Kidney glomerular epithelial cell (primary cell): Measurements from ENCODE around the gene MGAM2.
"Not testable (repeated sequence)": the region's sequence is repeated elsewhere in the genome, so short reads cannot be mapped to it uniquely, and the experiment has no call there.

Experiments
- DNase-seq: peaks from one replicate; lab custom pipeline; 2025; lab: John Stamatoyannopoulos, UW

MGAM2 gene

DNA sequence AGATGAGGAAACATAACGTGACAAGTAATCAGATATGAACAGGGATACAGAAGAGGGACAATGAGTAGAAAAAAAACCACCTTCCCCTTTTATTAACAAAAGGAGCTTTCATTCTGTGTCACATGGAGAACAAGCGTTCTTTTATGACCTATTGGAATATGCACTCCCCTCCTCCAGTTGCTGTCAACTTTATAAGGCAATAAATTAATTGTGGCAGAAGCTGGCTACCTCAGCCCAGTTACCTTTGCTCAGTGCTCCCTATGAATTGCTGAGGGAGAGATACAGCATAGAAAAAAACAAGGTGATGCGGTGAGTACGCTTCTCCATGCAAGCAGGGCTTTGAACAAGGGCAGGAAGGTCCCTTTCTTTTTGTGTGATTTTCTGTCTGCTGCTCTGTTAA lies at the start of gene MGAM2:
MGAM2 (plus strand) TSS at position 220 of the 400 bp plus-strand sequence. CDS start 5,156 bp downstream, outside the sequence.
- DNase-seq = no peak

DNA sequence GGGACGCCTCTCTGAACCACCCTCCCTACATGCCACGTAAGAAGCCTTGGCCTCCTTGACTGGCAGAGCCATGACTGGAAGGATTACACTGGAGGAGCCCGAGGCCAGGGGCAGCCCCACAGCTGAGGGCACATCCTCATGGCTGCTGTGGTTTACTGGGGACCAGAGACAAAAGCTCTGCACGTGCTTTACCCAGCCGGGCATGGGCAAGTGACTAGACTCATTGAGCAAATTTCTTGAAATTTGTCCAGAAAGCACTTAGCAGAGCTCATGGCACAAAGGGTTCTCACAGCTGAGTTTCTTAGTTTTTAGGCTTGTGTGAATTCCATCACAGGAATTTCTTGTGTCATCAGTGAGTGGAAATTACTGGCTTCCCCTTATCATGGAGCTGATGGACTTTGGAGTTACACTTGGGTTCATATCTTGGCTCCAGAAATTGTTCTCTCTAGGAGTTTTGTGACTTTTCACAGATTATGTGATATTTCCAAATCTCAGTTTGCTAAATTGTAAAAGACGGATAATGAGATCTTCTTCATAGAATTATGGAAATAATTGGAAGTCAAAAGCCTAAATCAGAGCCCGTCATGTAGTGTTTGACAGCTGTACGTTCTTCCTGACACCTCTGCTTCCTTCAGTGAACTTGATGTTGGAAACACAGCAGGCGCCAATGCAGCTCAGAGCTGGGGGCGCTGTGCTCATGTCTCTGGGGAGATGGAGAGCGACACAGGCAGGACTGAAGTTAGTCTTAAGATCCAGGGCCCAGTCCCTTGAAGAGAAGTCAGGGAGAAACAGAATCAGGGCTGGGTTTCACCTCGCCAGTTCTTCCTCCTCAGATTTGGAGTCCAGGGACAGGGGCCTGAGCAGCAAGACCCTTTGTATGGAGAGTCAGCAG lies 47.7 kb upstream of the MGAM2 start:
- DNase-seq = no peak

DNA sequence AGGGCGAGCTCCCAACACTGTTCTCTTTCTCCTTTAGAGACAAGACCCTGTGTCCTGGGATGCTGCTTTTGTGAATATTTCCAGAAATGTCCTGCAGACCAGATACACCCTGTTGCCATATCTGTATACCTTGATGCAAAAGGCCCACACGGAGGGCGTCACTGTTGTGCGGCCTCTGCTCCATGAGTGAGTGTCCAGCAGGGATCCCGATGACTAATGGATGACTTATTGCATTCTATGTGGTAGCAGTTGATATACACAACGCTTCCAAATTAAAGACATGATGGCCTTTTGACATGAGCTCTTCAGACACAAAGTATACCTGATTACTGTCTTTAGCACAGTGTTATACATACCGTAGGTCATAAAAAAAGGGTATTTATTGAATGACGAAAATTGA lies 45.0 kb upstream of the MGAM2 start:
- no peak for DNase-seq

DNA sequence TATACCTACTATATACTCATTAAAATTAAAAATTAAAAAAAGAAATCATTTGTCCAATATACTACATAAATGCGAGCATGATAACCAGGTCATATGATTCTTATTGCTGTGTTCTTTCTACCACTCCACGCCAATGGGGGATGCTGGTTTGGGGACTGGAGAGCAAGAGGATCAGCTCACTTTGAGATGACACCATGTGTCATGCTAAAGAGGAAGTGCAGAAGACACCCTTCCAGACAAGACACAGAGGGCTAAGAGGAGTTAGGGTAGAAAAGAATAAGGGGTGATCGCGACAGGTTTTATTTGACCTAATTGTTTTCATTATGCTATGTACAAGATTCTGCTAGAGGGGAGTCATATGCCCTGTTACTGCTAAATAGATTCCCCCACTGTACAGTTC lies 33.8 kb upstream of the MGAM2 start:
- DNase-seq = no peak

DNA sequence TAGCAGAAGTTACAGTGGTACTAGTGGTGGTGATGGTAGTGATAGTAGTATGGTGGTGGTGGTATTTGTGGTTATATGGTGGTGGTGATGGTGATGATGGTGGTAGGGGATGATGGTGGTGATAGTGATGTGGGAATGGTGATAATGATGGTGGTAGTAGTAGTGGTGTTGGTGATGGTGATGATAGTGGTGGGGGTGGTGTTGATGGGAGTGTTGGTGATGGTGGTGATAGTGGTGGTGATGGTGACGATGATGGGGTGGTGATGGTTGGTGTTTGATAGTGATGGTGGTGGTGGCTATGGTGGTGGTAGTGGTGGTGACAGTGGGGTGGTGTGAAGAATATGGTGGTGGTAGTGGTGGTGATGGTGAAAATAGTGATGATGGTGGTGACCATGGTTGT lies 27.9 kb upstream of the MGAM2 start:
- DNase-seq = no peak

DNA sequence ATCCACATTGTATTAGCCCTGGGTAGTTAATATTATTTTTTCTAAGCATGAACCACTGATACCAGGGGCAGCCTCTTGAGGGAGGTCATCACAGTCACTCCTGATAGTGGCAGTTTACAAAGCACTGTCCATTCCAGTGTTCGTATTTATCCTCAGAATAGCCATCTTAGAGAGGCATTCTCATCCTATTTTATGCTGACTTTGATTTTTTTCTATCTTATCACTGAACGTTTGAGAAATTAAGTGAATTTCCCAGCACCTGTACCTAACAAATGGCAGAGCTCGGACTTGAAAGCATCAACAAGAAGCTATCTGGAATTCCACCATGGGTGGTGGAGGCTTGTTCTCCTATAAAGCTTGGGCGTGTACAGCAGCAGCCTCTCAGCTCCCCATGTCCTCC lies 26.1 kb upstream of the MGAM2 start:
- no peak for DNase-seq

DNA sequence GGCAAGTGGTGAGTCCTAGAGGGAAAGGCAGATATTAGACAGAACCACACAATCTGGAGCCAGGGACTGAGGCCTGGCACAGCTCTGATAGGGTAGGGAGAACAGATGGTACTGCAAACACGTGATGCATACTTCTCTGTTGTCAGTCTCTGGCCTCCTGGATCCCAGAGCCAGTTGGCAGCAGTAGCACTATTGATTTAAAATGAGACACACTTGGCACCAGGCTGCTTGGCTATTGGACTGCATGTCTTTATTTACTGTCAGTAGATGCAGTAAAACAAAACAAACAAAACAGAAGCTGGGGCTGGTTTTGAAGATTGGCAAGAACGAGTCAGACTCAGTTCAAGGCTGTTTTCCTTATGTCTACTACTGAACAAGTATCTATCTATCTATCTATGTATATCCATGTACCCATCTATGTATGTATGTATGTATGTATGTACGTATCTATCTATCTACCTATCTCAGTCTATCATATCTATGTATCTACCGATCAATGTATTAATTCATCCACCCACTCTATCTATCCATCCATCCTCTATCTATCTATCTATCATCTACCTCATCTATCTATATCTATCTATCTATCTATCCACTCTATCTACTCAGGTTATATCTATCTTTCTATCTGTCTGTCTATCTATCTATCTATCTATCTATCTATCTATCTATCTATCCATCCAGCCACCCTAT lies 23.4 kb upstream of the MGAM2 start:
- no peak for DNase-seq

DNA sequence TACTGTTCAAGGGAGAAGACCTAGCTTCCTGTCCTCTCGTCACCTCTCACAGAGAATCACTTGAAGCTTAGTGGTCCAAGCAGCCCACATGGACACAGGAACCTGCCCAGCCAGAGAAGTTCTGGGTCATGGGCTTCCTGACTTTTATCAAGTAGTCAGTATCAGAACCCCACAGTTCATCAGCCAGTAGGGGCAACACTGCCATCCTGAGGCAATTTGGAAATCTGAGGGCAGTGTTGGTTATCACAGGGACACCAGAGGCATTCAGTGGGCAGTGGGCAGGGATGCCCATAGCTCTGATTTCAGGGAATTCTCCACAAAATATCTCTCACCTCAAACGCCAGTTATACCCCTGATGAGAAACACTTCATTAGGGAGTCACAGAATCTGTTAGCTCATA lies 22.5 kb upstream of the MGAM2 start:
- no peak for DNase-seq

DNA sequence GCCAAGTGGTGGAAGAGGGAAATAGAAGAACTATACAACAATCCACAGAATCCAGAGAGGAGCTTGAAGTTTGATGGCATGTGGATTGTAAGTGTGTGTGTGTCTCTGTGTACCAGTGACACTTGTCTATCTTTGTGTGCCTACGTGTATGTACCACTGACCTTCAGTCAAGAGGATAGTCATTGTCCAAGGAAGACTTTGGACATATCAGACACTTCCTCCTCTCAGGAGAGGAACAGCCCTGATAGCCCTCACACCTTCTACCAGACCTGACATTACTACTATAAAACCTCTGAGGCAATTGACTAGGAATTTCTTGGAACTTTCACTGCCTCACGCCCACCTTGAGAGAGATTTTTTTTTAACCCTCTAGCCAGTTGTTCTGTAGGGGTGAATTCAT lies 19.6 kb upstream of the MGAM2 start:
- DNase-seq = no peak

DNA sequence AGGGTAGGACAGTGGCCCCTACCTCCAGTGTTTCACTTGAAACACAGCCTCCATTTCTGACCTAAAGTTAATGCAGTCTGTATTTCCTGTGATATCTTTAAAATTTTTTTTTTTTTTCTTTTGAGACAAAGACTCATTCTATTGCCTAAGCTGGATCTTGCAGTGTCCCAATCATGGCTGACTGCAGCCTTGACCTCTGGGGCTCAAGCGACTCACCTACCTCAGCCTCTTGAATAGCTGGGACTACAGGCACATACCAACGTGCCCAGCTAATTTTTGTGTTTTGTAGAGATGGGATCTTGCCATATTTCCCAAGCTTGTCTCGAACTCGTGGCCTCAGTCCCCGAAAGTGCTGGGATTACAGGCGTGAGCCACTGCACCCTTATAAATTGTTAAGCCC lies 16.7 kb upstream of the MGAM2 start:
- no peak for DNase-seq

DNA sequence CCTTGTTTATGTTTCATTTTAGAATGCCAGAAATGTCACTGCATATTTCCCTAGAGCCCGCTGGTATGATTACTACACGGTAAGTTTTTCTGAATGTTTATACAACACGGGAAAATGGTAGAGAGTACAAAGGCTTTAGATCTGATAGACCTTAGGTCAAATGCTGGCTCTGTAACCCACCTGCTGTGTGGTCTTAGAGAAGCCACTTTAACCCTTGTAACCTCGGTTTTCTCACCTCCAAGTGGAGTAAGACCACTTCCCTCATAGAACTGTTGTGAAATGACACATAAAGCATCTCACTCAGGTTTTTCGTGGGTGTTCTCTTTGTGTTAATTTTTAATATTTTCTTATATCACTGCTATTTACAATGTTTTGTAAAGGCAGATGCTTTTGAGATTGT lies 13.9 kb upstream of the MGAM2 start:
- DNase-seq = no peak

DNA sequence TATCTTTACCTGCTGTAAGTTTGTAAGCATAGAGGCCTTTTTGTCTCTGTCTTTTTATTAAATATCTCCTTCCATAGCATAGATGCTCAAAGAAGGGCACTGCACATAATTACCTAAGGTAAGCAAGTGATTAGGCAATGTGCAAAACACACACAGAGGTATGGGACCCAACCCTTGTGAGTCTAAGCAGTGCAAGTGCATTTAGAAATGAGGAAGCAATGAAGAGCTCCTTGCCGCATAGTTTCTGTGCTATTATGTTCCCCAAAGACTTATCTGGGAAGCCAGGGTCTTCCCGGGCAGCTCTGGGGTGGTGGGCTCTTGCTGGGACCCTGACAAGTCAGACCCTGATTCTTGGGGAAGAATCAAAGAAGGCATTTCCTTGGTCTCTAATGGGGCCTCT lies 13.5 kb upstream of the MGAM2 start:
- no peak for DNase-seq

DNA sequence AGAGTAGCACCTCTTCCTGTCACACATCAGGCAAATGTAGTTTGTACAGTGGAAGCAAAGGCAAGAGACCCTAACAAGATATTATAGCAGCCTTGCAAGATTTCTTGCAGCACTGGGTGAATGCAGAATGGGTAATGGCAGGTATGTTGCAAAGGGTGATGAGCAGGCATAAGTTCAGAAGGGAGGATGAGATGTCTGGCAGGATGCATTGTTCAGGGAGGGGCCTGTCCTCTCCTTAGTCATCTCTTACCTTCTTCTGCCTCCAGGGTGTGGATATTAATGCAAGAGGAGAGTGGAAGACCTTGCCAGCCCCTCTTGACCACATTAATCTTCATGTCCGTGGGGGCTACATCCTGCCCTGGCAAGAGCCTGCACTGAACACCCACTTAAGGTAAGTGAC lies 12.2 kb upstream of the MGAM2 start:
- not testable (repeated sequence) for DNase-seq

DNA sequence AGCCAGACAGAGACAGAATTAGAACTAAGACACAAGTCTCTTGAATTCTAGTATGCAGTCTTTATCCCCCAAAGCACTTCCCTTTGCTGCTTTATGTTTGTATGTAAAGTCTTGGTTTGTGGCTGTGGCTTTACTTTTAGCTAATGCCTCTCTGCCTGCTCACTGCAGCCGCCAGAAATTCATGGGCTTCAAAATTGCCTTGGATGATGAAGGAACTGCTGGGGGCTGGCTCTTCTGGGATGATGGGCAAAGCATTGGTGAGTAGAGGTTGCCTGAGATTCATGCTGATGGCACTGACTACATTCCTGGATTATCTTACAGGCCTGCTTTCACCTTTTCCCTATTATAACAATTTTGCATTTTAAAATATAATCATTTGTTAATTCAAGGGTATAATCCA lies 10.9 kb upstream of the MGAM2 start:
- no peak for DNase-seq

DNA sequence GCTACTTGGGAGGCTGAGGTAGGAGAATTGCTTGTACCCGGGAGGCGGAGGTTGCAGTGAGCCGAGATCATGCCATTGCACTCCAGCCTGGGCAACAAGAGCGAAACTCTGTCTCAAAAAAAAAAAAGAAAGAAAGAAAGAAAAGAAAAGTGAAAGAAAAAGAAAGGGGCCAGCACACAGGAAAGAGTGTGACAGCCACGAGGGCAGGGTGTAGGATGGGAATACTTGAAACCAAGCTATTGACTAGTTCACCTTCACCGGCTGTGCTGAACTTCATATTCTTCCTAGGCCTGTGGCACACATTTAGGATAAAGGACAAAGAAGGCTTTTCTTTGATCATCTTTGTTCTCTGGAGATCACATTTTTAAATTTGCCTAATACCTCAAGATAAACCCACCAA lies 9.7 kb upstream of the MGAM2 start:
- not testable (repeated sequence) for DNase-seq

DNA sequence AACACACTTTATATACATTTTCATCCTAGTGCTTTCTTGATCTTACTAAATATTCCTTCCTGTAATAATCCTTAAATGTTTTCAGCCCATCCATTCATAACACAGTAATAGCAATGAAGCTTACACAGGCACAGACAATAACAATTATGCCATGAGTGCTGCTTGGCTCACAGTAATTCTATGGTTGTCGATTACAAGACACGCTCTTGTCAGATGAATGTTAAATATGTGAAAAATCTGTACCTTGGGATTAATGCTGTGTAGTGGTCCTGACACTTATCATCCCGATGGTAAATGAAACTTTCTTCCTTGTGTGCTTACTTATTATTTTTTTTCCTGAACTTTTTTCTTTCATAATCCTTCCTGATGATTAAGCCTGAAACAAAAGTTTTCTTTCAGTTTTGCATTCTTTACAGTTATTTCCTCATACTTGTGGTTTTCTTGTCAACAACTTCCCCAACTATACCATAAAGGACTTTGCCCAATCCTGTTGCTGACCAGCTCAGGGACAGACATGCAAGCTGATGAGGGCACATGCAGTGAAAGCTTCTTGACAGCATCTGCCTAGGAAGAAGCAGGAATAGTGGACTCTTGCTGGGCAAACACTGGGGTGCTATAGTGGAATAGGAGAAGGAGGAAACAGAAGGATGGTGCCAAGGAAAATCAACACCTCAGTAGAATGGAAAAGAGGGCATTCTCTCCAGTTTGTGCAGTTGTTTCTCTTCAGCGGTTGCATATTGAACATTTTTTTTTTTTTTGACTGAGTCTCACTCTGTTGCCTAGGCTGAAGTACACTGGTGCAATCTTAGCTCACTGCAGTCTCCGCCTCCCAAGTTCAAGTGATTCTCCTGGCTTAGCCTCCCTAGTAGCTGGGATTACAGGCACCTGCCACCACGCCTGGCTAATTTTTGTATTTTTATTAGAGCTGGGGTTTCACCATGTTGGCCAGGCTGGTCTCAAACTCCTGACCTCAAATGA lies 6.7 kb upstream of the MGAM2 start:
- peak; percentile 14 for DNase-seq

DNA sequence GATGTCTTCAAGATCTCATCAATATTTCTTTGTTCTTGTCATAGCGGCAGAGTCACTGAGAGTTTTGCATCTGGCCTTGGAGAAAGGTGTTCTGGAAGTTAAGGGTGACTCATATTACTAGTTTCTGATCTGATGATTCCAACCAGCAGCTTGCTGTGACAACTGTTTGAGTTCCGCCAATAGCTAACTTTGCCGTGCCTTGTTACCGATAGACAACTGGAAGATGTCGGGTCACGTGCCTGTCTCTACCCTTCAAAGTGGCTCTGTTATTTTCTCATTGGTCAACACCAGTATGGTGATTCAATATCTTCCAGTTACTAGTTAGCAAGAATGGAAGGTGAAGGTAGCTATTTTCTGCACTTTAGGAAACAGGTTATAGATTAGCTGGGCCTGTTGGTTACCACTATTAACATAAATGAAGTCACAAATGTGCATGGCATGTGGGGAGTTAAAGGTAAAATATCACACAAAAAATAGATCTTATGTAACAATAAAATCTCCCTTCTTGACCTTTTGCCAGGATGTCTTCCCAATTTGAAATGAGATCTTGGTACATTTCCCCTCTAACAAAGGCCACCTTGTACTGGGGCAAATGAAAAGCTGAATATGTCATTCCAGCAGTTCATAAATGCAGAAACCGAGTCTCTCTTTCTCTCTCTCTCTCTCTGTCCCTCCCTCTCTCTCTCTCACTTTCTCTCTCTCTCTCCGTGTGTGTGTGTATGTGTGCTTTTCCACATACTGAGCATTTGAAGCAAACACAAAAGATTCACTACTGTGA lies 2.6 kb upstream of the MGAM2 start:
- DNase-seq = no peak

DNA sequence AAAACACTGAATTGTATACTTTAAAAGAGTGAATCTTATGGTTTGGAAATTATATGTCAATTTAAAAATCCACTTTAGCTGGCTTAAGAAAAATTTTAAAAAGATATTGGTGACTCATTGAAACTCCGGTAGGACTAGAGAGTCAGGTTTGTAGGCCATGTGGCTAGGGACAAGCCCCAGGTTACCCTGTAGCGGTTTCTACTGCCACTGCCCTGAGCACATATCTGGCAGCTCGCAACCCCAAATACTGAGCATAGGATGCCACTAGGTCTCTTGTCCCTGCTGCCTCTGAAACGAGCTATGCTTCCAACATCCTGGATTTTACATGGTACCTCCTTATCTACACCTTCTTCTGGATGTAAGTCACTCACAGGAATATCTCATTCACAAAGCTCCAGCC lies 1.4 kb upstream of the MGAM2 start:
- no peak for DNase-seq

DNA sequence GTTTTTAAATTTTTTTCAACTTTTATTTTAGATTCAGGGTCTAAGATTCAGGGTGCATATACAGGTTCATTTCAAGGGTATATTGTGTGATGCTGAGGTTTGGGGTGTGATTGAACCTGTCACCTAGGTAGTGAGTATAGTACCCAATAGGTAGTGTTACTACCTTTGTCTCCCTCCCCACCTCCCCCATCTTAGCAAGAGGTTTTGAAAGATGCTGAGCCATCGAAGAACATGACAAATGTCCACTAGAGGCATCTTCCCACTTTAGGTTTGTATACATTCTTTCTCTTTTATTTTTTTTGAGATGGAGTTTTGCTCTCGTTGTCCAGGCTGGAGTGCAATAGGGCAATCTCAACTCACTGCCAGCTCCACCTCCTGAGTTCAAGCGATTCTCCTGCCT lies 880 bp upstream of the MGAM2 start:
- no peak for DNase-seq

DNA sequence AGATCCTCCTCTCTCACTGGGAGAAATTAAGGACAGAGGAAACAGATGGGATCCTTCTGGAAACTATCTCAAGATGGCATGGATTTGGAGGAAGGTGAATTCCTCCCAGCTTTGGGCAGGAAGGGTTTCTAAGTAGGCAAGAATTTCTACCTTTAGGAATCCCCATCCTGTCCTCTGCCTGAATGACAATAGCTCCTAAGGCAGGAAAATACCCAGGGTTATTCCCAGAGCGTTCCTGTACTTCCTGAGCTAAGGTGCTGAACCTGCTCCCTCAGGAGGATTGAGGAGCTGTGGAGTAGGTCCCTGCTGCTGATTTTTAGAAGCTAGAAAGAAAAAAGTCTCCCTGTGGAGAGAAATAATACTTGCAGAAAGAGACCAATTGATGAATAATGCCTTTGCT lies 568 bp downstream of the MGAM2 start:
- no peak for DNase-seq

DNA sequence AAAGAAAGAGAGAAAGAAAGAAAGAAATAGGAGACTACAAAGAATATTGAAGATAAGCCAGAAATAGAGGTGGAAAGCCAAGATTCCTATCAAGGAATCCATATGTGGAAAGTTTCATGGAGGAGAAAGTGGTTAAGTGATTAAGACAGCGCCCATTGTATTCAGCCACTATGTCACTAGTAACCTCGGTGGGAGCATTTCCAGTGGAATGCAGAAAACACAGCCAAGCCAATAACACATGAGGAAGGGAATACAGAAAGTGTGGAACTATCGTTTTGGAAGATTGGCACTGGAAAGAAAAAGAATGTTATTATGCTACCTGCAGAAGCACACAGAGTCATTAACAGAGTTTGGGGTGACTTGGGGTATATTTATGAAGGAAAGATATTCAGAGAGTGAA lies 2.7 kb downstream of the MGAM2 start:
- no peak for DNase-seq

DNA sequence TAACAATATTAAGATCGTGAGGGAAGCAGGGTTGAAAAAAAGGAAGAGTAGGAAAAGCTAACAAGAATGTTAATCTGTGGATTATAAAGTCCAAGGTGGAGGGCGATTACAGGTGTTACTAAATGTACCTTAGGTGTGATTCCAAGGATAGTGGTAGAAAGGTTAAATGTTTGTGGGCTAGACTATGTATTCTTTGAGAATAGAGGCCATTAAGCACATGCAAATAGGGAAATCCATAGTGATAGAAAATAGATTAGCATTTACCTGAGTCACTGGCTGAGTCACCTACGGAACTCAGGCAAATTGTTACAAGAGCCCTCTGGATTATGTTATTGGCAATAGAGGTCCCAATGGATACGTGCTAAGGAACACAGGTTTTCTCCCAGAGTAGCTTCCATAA lies 9.0 kb downstream of the MGAM2 start:
- no peak for DNase-seq
